Heart left ventricle (tissue), 16 donors: ENCODE results near the gene CSTPP1. TPM values are rescaled to one million over a fixed set of nuclear protein-coding genes. Genes with fewer than 3 reads are reported as not detected.
"Not testable (repeated sequence)": the region's sequence is repeated elsewhere in the genome, so short reads cannot be mapped to it uniquely, and the experiment has no call there.

Source experiments
- ATAC-seq, 4 donors: fragments of 200-7000 bp; cut with Tn5 transposase; one replicate each; pipeline ENCODE4 v1.9.1; 2020 to 2022; ENCODE audit warnings: moderate library complexity in 4 of 4, mild to moderate bottlenecking in 3 of 4, moderate number of reproducible peaks in 1 of 4
- DNase-seq, 5 donors: peaks; one replicate each; pipeline ENCODE4 v3.0.0-alpha.2; 2020
- H3K27ac ChIP-seq, 12 donors: fragments of 200-600 bp; sonication (generic) in 4 of 12; one replicate each; pipeline versions ENCODE4 v1.5.0 to v1.8.0; 2016 to 2022; ENCODE audit warnings: mild to moderate bottlenecking in 2 of 12
- H3K27me3 ChIP-seq, 9 donors: fragments of 200-600 bp; sonication (generic) in 2 of 9; one replicate each; pipeline versions ENCODE4 v1.5.1 to v1.8.0; 2016 to 2022; ENCODE audit warnings: mild to moderate bottlenecking in 3 of 9
- H3K36me3 ChIP-seq, 9 donors: fragments of 200-600 bp; sonication (generic) in 2 of 9; one replicate each; pipeline versions ENCODE4 v1.5.0 to v1.8.0; 2018 to 2022; ENCODE audit warnings: mild to moderate bottlenecking in 2 of 9
- H3K4me1 ChIP-seq, 12 donors: fragments of 200-600 bp; sonication (generic) in 4 of 12; one replicate each; pipeline versions ENCODE4 v1.5.0 to v1.8.0; 2016 to 2022; ENCODE audit warnings: mild to moderate bottlenecking in 3 of 12
- H3K4me3 ChIP-seq, 12 donors: fragments of 200-600 bp; sonication (generic) in 4 of 12; one replicate each; pipeline versions ENCODE4 v1.5.0 to v1.8.0; 2017 to 2022; ENCODE audit warnings: mild to moderate bottlenecking in 9 of 12, moderate library complexity in 4 of 12
- H3K9me3 ChIP-seq, 12 donors: fragments of 200-600 bp; sonication (generic) in 4 of 12; one replicate each; pipeline versions ENCODE4 v1.5.0 to v1.8.0; 2016 to 2022; ENCODE audit warnings: mild to moderate bottlenecking in 1 of 12
- CTCF ChIP-seq, 12 donors: fragments of 200-600 bp; sonication (generic) in 4 of 12; IDR thresholded peaks; one replicate each; pipeline versions ENCODE4 v1.5.0 to v1.8.0; 2018 to 2022; ENCODE audit warnings: antibody characterized with exemption in 12 of 12, mild to moderate bottlenecking in 5 of 12
- POLR2A ChIP-seq, 2 donors: fragments of 450-650 bp; IDR thresholded peaks; one replicate each; pipeline ENCODE4 v1.6.1; 2017; ENCODE audit warnings: antibody characterized with exemption in 2 of 2, mild to moderate bottlenecking in 2 of 2, moderate library complexity in 2 of 2
- WGBS, 4 donors: extraction: QIAGEN DNeasy Blood & Tissue Kit in 2 of 4; methylation state at CpG; one replicate each; pipeline versions ENCODE4 v1.1.5 to v1.1.7; 2013 to 2018; 5-methylcytosine and 5-hydroxymethylcytosine counted together
- intact Hi-C, 10 donors: fragments of 100-400 bp; cut with DNase I; formaldehyde crosslinking; loops; one replicate each; pipeline versions ENCODE4 v1.11.1 to v1.14.2; 2022
- polyA plus RNA-seq, 2 donors: library from polyadenylated mRNA; stranded (reverse); fragments of 200-250 nt; gene quantifications; one replicate each; pipeline ENCODE4 v1.2.3, GENCODE V29; 2013
- total RNA-seq, 9 donors: library from RNA; depleted of rRNA in 2 of 9; stranded (reverse); fragments of >200 nt in 2 of 9; fragmentation: NEBNext Ultra II Directional in 3 of 9; extraction: Animal tissue kit (Norgen Biotek cat#: 25700) in 3 of 9; gene quantifications; one replicate each; pipeline versions ENCODE4 v1.1.0 to v1.2.4, GENCODE V29; 2016 to 2023
- donor health status: ischemic (EF 13 %, LVEDD 7.1; RV severe dilation, severe dysfunction).
- donor health status: healthy with polysubstance abuse.
- donor health status: DM: no; HTN: yes; CAD: no.
- donor health status: DM: no; HTN: no; CAD: no.
- donor health status: ischemic (EF 25% LVEDD 6.9; RV normal size, moderate dysfunction).
- donor health status: ischemic (EF 25% LVEDD 5.7; RV mildly dilated, moderate dysfunction).
- donor health status: healthy.
- donor health status: DM: yes; HTN: yes; CAD: no.
- donor health status: ischemic (EF 35%, LVEDD 5.7; RV mildly dilated, moderate dysfunction).
- donor health status: nonischemic (EF 11% LVEDD 7.7; RV severe dilation, severe dysfunction).
- donor health status: DM: yes; HTN: yes; CAD: no.
- donor health status: PGD.
- donor health status: ischemic (EF 29% LVEDD 5.4; RV normal size, mild dysfunction).
- donor health status: nonischemic (EF 23%, LVEDD 6.1; RV moderate dilation, normal function).

CSTPP1 gene
- total and polyA plus RNA-seq, 11 donors: 9.9 to 33.4 (median 14.7) TPM

GRCh38 chr11:46987183-46987582 lies 50.6 kb downstream of the CSTPP1 start:
- WGBS, 4 donors: 95 to 98% (median 97%) methylated on average over 3 of the region's 3 CpGs
- no peak for DNase-seq
- intact Hi-C loops: no loop called here

GRCh38 chr11:46989810-46990487 lies 53.4 kb downstream of the CSTPP1 start:
- peaks cover 0 to 25% (median 12%) of the 10 kb centered on the region in 9 donors for H3K36me3 ChIP-seq
- DNase-seq, ATAC-seq, H3K9me3 ChIP-seq, H3K4me1 ChIP-seq, H3K27me3 ChIP-seq, H3K27ac ChIP-seq, intact Hi-C loops, H3K4me3 ChIP-seq: not testable (repeated sequence)
- 94 to 98% (median 96%) methylated on average over 1 of the region's 1 CpG for WGBS, 4 donors

More at GRCh38 chr11:46987183-46987582, 50.6 kb downstream of the CSTPP1 start:
- H3K36me3 ChIP-seq: peaks cover 0 to 25% (median 12%) of the 10 kb centered on the region in 9 donors
- no peak for ATAC-seq
- H3K27ac ChIP-seq: no peak overlapping the region
- TF ChIP-seq CTCF (IDR thresholded peaks at IDR 0.05): no peak
- no peak for TF ChIP-seq POLR2A (IDR thresholded peaks at IDR 0.05)
- peaks cover 0 to 2% (median 0%) of the 10 kb centered on the region in 12 donors for H3K9me3 ChIP-seq
- no peaks in the 10 kb centered on the region for H3K4me1 ChIP-seq
- no peaks in the 10 kb centered on the region for H3K27me3 ChIP-seq
- H3K4me3 ChIP-seq: no peak overlapping the region

GRCh38 chr11:46991391-46991790 lies 54.8 kb downstream of the CSTPP1 start:
- peaks cover 0 to 2% (median 0%) of the 10 kb centered on the region in 12 donors for H3K9me3 ChIP-seq
- intact Hi-C loops: no loop called here
- WGBS, 4 donors: 88 to 96% (median 95%) methylated on average over 2 of the region's 2 CpGs
- no peak for TF ChIP-seq CTCF (IDR thresholded peaks at IDR 0.05)
- TF ChIP-seq POLR2A (IDR thresholded peaks at IDR 0.05): no peak
- no peaks in the 10 kb centered on the region for H3K27me3 ChIP-seq
- peaks cover 0 to 25% (median 12%) of the 10 kb centered on the region in 9 donors for H3K36me3 ChIP-seq
- DNase-seq (no peak), ATAC-seq (no peak)
- no peak overlapping the region for H3K27ac ChIP-seq
- H3K4me3 ChIP-seq: no peak overlapping the region
- no peaks in the 10 kb centered on the region for H3K4me1 ChIP-seq

GRCh38 chr11:46992386-46992785 lies 55.8 kb downstream of the CSTPP1 start:
- DNase-seq, ATAC-seq, H3K4me3 ChIP-seq, H3K27ac ChIP-seq, intact Hi-C loops, H3K4me1 ChIP-seq, H3K27me3 ChIP-seq, H3K9me3 ChIP-seq: not testable (repeated sequence)
- peaks cover 0 to 25% (median 12%) of the 10 kb centered on the region in 9 donors for H3K36me3 ChIP-seq
- 95 to 100% (median 98%) methylated on average over 2 of the region's 2 CpGs for WGBS, 4 donors

GRCh38 chr11:46997796-46998195 lies 61.2 kb downstream of the CSTPP1 start:
- H3K27ac ChIP-seq, intact Hi-C loops, H3K4me3 ChIP-seq, DNase-seq, H3K4me1 ChIP-seq, ATAC-seq, H3K36me3 ChIP-seq, H3K9me3 ChIP-seq, H3K27me3 ChIP-seq: not testable (repeated sequence)
- whole genome bisulfite sequencing, 4 donors: 93 to 96% (median 95%) methylated on average over 14 of the region's 14 CpGs

GRCh38 chr11:46999217-46999616 lies 62.7 kb downstream of the CSTPP1 start:
- peaks cover 0 to 23% (median 15%) of the 10 kb centered on the region in 12 donors for H3K4me1 ChIP-seq
- peaks cover 0 to 8% (median 0%) of the 10 kb centered on the region in 9 donors for H3K36me3 ChIP-seq
- H3K27ac ChIP-seq: no peak overlapping the region
- intact Hi-C loops: no loop called here
- DNase-seq (no peak), ATAC-seq (no peak)
- H3K4me3 ChIP-seq: no peak overlapping the region
- H3K27me3 ChIP-seq: no peaks in the 10 kb centered on the region
- H3K9me3 ChIP-seq: no peaks in the 10 kb centered on the region
- TF ChIP-seq POLR2A (IDR thresholded peaks at IDR 0.05) (no peak), CTCF (IDR thresholded peaks at IDR 0.05) (no peak)
